ENCODE data around the gene CHRNA5.

Gene CHRNA5

GRCh38 chr15:78603467-78603866 lies 38.1 kb downstream of the CHRNA5 start:
- Histone ChIP-seq H3K4me3 (replicated peaks; ENCODE audit: insufficient read depth, low read length) (no peak overlapping the region), H3K27ac (replicated peaks) (no peak overlapping the region), H3K27me3 (ENCODE audit: insufficient read depth, poor library complexity, severe bottlenecking) (no peaks in the 10 kb centered on the region)
- TF ChIP-seq REST (IDR thresholded peaks at IDR 0.05; ENCODE audit: insufficient replicate concordance, low read depth) = no peak
- no peak for TF ChIP-seq CTCF (IDR thresholded peaks at IDR 0.05; ENCODE audit: insufficient read depth, low read length)
- no peak for TF ChIP-seq GABPA (IDR thresholded peaks at IDR 0.05; ENCODE audit: low read depth)
- TF ChIP-seq POLR2AphosphoS5 (IDR thresholded peaks at IDR 0.05; ENCODE audit: low read depth) = no peak
- no peak for TF ChIP-seq SPI1 (IDR thresholded peaks at IDR 0.05; ENCODE audit: borderline replicate concordance, low read depth)
- no peak for DNase-seq (ENCODE audit: low read depth in 1 of 2, low spot score in 1 of 2)

- H3K27ac ChIP-seq (replicated peaks) = no peak overlapping the region
- H3K4me3 ChIP-seq (replicated peaks; ENCODE audit: insufficient read depth, low read length) = no peak overlapping the region
- H3K27me3 ChIP-seq (ENCODE audit: insufficient read depth, poor library complexity, severe bottlenecking) = no peaks in the 10 kb centered on the region
- DNase-seq (ENCODE audit: low read depth in 1 of 2, low spot score in 1 of 2) = no peak
- no peak for TF ChIP-seq GABPA (IDR thresholded peaks at IDR 0.05; ENCODE audit: low read depth)
- no peak for TF ChIP-seq POLR2AphosphoS5 (IDR thresholded peaks at IDR 0.05; ENCODE audit: low read depth)
- no peak for TF ChIP-seq REST (IDR thresholded peaks at IDR 0.05; ENCODE audit: insufficient replicate concordance, low read depth)
- no peak for TF ChIP-seq SPI1 (IDR thresholded peaks at IDR 0.05; ENCODE audit: borderline replicate concordance, low read depth)
- no peak for TF ChIP-seq CTCF (IDR thresholded peaks at IDR 0.05; ENCODE audit: insufficient read depth, low read length)
Observed at GRCh38 chr15:78604420-78604819, 39.1 kb downstream of the CHRNA5 start.

- no peak for DNase-seq (ENCODE audit: low read depth in 1 of 2, low spot score in 1 of 2)
- no peak overlapping the region for H3K4me3 ChIP-seq (replicated peaks; ENCODE audit: insufficient read depth, low read length)
- TF ChIP-seq CTCF (IDR thresholded peaks at IDR 0.05; ENCODE audit: insufficient read depth, low read length) = no peak
- no peak for TF ChIP-seq SPI1 (IDR thresholded peaks at IDR 0.05; ENCODE audit: borderline replicate concordance, low read depth)
- no peak for TF ChIP-seq REST (IDR thresholded peaks at IDR 0.05; ENCODE audit: insufficient replicate concordance, low read depth)
- TF ChIP-seq POLR2AphosphoS5 (IDR thresholded peaks at IDR 0.05; ENCODE audit: low read depth) = no peak
- TF ChIP-seq GABPA (IDR thresholded peaks at IDR 0.05; ENCODE audit: low read depth) = no peak
- H3K27ac ChIP-seq (replicated peaks) = no peak overlapping the region
- no peaks in the 10 kb centered on the region for H3K27me3 ChIP-seq (ENCODE audit: insufficient read depth, poor library complexity, severe bottlenecking)
Observed at GRCh38 chr15:78605201-78605600, 39.9 kb downstream of the CHRNA5 start.

Data from HL-60 (cell line).